GM12801 (cell line): ENCODE data around the gene NOG.

ENCODE experiments used
- CTCF ChIP-seq: IDR thresholded peaks from one replicate; pipeline ENCODE4 v1.5.1; 2011; ENCODE audit warnings: control low read depth; ENCODE audit not compliant: insufficient read length; ENCODE audit errors: extremely low read depth

Gene NOG

GRCh38 chr17:56571456-56571855, 22.0 kb upstream of the NOG start:
- TF ChIP-seq CTCF: no peak

GRCh38 chr17:56577190-56577842, 16.2 kb upstream of the NOG start:
- no peak for TF ChIP-seq CTCF

GRCh38 chr17:56577843-56578204, 15.7 kb upstream of the NOG start:
- TF ChIP-seq CTCF: no peak

- no peak for TF ChIP-seq CTCF
Observed at GRCh38 chr17:56581635-56582627, 11.6 kb upstream of the NOG start.

GRCh38 chr17:56583772-56584171, 9.7 kb upstream of the NOG start:
- no peak for TF ChIP-seq CTCF

GRCh38 chr17:56587298-56587697, 6.2 kb upstream of the NOG start:
- TF ChIP-seq CTCF: no peak

GRCh38 chr17:56592487-56593085, 913 bp upstream of the NOG start:
- no peak for TF ChIP-seq CTCF
